K562 (cell line): Measurements from ENCODE around the gene RIOK3. TPM values are rescaled to one million over a fixed set of nuclear protein-coding genes. Genes with fewer than 3 reads are reported as not detected.
A peak's percentile ranks its signal among the peaks of the same experiment; 100 is the strongest.

Experiments
- BRF2 ChIP-seq: IDR thresholded peaks from 3 replicates; pipeline ENCODE4 v1.6.1; 2011; ENCODE audit warnings: borderline replicate concordance, mild to moderate bottlenecking; ENCODE audit not compliant: insufficient read length, insufficient read depth
- CBX1 ChIP-seq: sonication (generic); IDR thresholded peaks from 2 replicates; pipeline ENCODE4 v1.6.1; 2016; ENCODE audit warnings: antibody characterized with exemption, low read depth, mild to moderate bottlenecking
- CBX5 ChIP-seq: IDR thresholded peaks from 2 replicates; pipeline ENCODE4 v1.6.1; 2014; ENCODE audit warnings: low read depth, borderline replicate concordance
- FOXK2 ChIP-seq, 2 experiments: fragments of 450-650 bp; IDR thresholded peaks in 1 of 2; conservative IDR thresholded peaks in 1 of 2; 2 replicates each; pipeline ENCODE4 v1.6.1; 2016; ENCODE audit warnings: low read depth in 2 of 2, mild to moderate bottlenecking in 1 of 2
- MYNN ChIP-seq, 2 experiments: sonication (generic); formaldehyde crosslinking in 1 of 2; IDR thresholded peaks; 2 replicates each; pipeline versions ENCODE4 v1.5.0 to v1.6.1; 2016 to 2020; ENCODE audit warnings: antibody characterized with exemption in 1 of 2, missing genetic modification reagents in 1 of 2
- ZC3H4 ChIP-seq: sonication (generic); formaldehyde crosslinking; IDR thresholded peaks from 2 replicates; pipeline ENCODE4 v1.9.0; 2021; ENCODE audit warnings: missing genetic modification reagents, borderline replicate concordance
- ZNF146 ChIP-seq: IDR thresholded peaks from one replicate; pipeline ENCODE4 v1.6.1; 2018; ENCODE audit warnings: missing compliant biosample characterization; ENCODE audit not compliant: unreplicated experiment
- ZNF232 ChIP-seq: sonication (generic); formaldehyde crosslinking; IDR thresholded peaks from 2 replicates; pipeline ENCODE4 v1.8.0; 2022; ENCODE audit warnings: mild to moderate bottlenecking, missing genetic modification reagents
- ZNF311 ChIP-seq: fragments of 250-450 bp; sonication (Bioruptor Pico); IDR thresholded peaks from 2 replicates; pipeline ENCODE4 v1.4.0; 2020; ENCODE audit warnings: mild to moderate bottlenecking, moderate library complexity
- ZNF318 ChIP-seq, 2 experiments: fragments of 450-650 bp; IDR thresholded peaks; 2 replicates each; pipeline ENCODE4 v1.6.1; 2016; ENCODE audit warnings: mild to moderate bottlenecking in 2 of 2, borderline replicate concordance in 1 of 2, low read depth in 1 of 2, moderate library complexity in 1 of 2
- ZNF408 ChIP-seq: fragments of 250-450 bp; sonication (Bioruptor Pico); IDR thresholded peaks from 2 replicates; pipeline ENCODE4 v1.4.0; 2020; ENCODE audit warnings: low read depth, mild to moderate bottlenecking, moderate library complexity
- polyA plus RNA-seq, 8 experiments: library from polyadenylated mRNA; depleted of rRNA in 4 of 8; stranded (reverse) in 5 of 8; unstranded in 3 of 8; fragments of >200 nt; fragmentation: Nextera tagmentation in 2 of 8; fragmentation: Illumina TruSeq in 1 of 8; extraction: Ambion mirVana in 2 of 8; extraction: Trizol in 1 of 8; gene quantifications; 2 replicates each; pipeline versions ENCODE4 v1.2.1 to v1.2.3, GENCODE V29; 2011 to 2014; ENCODE audit warnings: inconsistent platforms in 1 of 8, missing spikeins in 1 of 8
- total RNA-seq, 7 experiments: library from RNA; depleted of rRNA in 6 of 7; stranded (reverse); fragments of >200 nt in 6 of 7; fragmentation: Illumina TruSeq in 2 of 7; extraction: Trizol in 2 of 7; gene quantifications; 2 replicates each; pipeline versions ENCODE4 v1.2.1 to v1.2.3, GENCODE V29; 2011 to 2021; ENCODE audit warnings: low replicate concordance in 1 of 7

Gene RIOK3
- total and polyA plus RNA-seq, 9 of the 15 experiments (the other 6 are each of a cell fraction or from before 2014, with no cell fraction given): 21.4 to 89.5 (median 62.9) TPM

- TF ChIP-seq ZNF318 (IDR thresholded peaks at IDR 0.05; ENCODE audit: borderline replicate concordance in 1 of 2, low read depth in 1 of 2) (peak in 1 of 2 experiments; percentile 96; a peak in 2 of 4 replicates), ZC3H4 (CRISPR knock-in tag) (no peak), MYNN (IDR thresholded peaks at IDR 0.05) (peak; percentile 70; the same call in 1 of the 2 replicates), MYNN (CRISPR knock-in tag; IDR thresholded peaks at IDR 0.05) (no peak), CBX5 (no peak), BRF2 (no peak), ZNF408 (no peak), ZNF232 (CRISPR knock-in tag) (no peak), CBX1 (no peak; the same call in 1 of the 2 replicates), ZNF146 (CRISPR knock-in tag) (no peak), FOXK2 (conservative IDR thresholded peaks at IDR 0.05 in 1 of 2, IDR thresholded peaks at IDR 0.05 in 1 of 2; ENCODE audit: low read depth in 2 of 2) (peak; percentile 51 to 85; a peak in 3 of 4 replicates), ZNF311 (CRISPR knock-in tag) (no peak)
These were observed 75.7 kb downstream of the RIOK3 start (continued) for GRCh38 chr18:23528580-23529472.
